PC-3 (cell line): ENCODE measurements around the gene LGALS13. TPM values are rescaled to one million over a fixed set of nuclear protein-coding genes. Genes with fewer than 3 reads are reported as not detected.

Experiments used
- ATAC-seq: fragments of 200-7000 bp; cut with Tn5 transposase; 2 replicates; pipeline ENCODE4 v1.9.1; 2020; ENCODE audit warnings: mild to moderate bottlenecking, moderate library complexity
- BruUV-seq: library from RNA; stranded (reverse); fragments of 400-500 nt; replicated peaks from 2 replicates; lab custom pipeline; 2021; lab: Mats Ljungman, UMichigan
- CTCF ChIA-PET: fragments of 300-600 bp; sonication (Branson Sonifier 250); formaldehyde crosslinking; loops from one replicate; lab custom pipeline; 2022; ENCODE audit warnings: antibody characterized with exemption; lab: Charles Lee
- POLR2A ChIA-PET: fragments of 300-600 bp; sonication (Branson Sonifier 250); formaldehyde crosslinking; loops from one replicate; lab custom pipeline; 2022; ENCODE audit warnings: antibody characterized with exemption; ENCODE audit not compliant: unreplicated experiment; lab: Charles Lee
- DNase-seq: peaks from one replicate; pipeline ENCODE4 v3.0.0-alpha.2; 2015
- H2AFZ ChIP-seq: fragments of 300-600 bp; sonication (generic); 2 replicates; pipeline ENCODE4 v1.6.0; 2016; ENCODE audit warnings: antibody characterized with exemption, low read length
- H3F3A ChIP-seq: fragments of 300-600 bp; sonication (generic); one replicate; pipeline ENCODE4 v1.6.0; 2017; ENCODE audit warnings: antibody characterized with exemption, low read length, control low read depth, mild to moderate bottlenecking; ENCODE audit not compliant: unreplicated experiment
- H3K27ac ChIP-seq: fragments of 300-600 bp; sonication (generic); 2 replicates; pipeline ENCODE4 v1.5.1; 2016; ENCODE audit warnings: mild to moderate bottlenecking, low read length
- H3K27me3 ChIP-seq: fragments of 300-600 bp; sonication (generic); 2 replicates; pipeline ENCODE4 v1.6.1; 2016; ENCODE audit warnings: low read length, mixed read lengths
- H3K36me3 ChIP-seq: fragments of 300-600 bp; sonication (generic); 2 replicates; pipeline ENCODE4 v1.6.1; 2016; ENCODE audit warnings: low read depth, mixed run types, low read length, mixed read lengths
- H3K4me1 ChIP-seq: fragments of 300-600 bp; sonication (generic); 2 replicates; pipeline ENCODE4 v1.5.1; 2016; ENCODE audit warnings: low read length; ENCODE audit not compliant: insufficient read depth
- H3K4me2 ChIP-seq: fragments of 300-600 bp; sonication (generic); 2 replicates; pipeline ENCODE4 v1.6.0; 2016; ENCODE audit warnings: low read length
- H3K4me3 ChIP-seq: fragments of 300-600 bp; sonication (generic); 2 replicates; pipeline ENCODE4 v1.5.1; 2016; ENCODE audit warnings: mild to moderate bottlenecking, low read length, mixed read lengths
- H3K79me2 ChIP-seq: fragments of 300-600 bp; sonication (generic); 2 replicates; pipeline ENCODE4 v1.6.1; 2017; ENCODE audit warnings: low read length, mixed read lengths
- H3K9ac ChIP-seq: fragments of 300-600 bp; sonication (generic); 2 replicates; pipeline ENCODE4 v1.6.0; 2016; ENCODE audit warnings: mild to moderate bottlenecking, low read length
- H3K9me2 ChIP-seq: fragments of 300-600 bp; sonication (generic); replicated peaks from 2 replicates; pipeline ENCODE4 v1.6.1; 2016; ENCODE audit warnings: mixed run types, low read length, mixed read lengths
- H3K9me3 ChIP-seq: fragments of 300-600 bp; sonication (generic); 2 replicates; pipeline ENCODE4 v1.6.1; 2016; ENCODE audit warnings: low read length, mixed read lengths
- H4K20me1 ChIP-seq: fragments of 300-600 bp; sonication (generic); 2 replicates; pipeline ENCODE4 v1.6.1; 2016; ENCODE audit warnings: low read length, mixed read lengths
- EZH2 ChIP-seq: fragments of 300-600 bp; sonication (generic); IDR thresholded peaks from one replicate; pipeline ENCODE4 v1.6.1; 2017; ENCODE audit warnings: antibody characterized with exemption, mild to moderate bottlenecking, low read length; ENCODE audit not compliant: unreplicated experiment
- EZH2phosphoT487 ChIP-seq: fragments of 300-600 bp; sonication (generic); IDR thresholded peaks from 2 replicates; pipeline ENCODE4 v1.6.1; 2018; ENCODE audit warnings: mild to moderate bottlenecking, antibody characterized with exemption, low read length, borderline replicate concordance
- intact Hi-C: fragments of 100-400 bp; cut with micrococcal nuclease; formaldehyde crosslinking; loops from 2 replicates; pipeline ENCODE4 v1.9.0; 2023
- total RNA-seq: library from RNA; depleted of rRNA; stranded (reverse); fragments of >200 nt; gene quantifications from 2 replicates; pipeline ENCODE4 v1.2.3, GENCODE V29; 2014
- TF ChIP-seq, protein P1 (sequence below): fragments of 300-600 bp; sonication (generic); conservative IDR thresholded peaks from 2 replicates; pipeline ENCODE4 v1.5.1; 2017; ENCODE audit warnings: antibody characterized with exemption, low read depth, mild to moderate bottlenecking, low read length

The LGALS13 gene
- total RNA-seq, 1 experiment from 2014 or later: not detected

DNA sequence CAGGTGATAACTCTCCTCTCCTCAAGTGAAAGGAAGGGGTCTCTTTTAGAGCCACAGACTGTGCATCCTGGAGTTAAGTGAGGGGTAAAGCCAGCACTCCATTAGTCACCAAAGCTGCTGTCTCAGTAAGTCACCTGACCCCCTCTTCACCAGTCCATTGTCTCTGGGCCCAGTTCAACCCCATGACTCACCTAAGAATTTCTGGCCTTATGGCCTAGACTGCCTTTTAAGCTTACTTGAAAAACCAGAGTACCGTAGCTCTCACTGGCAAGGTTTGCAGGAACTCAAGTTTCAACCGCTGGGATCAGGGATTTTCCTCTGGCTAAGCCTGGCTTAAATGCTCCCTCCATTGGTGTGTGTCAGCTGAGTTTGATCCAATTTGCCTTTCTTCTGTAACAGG, 38.9 kb upstream of the LGALS13 start:
- no peak overlapping the region for H3K9ac ChIP-seq
- TF ChIP-seq EZH2phosphoT487: no peak
- ATAC-seq (peak; percentile 64), DNase-seq (peak; percentile 85)
- ChIA-PET POLR2A (no interaction called here), CTCF (no interaction called here)
- intact Hi-C loops: no loop called here
- no peaks in the 10 kb centered on the region for H3K9me2 ChIP-seq
- no peaks in the 10 kb centered on the region for H3K9me3 ChIP-seq
- H2AFZ ChIP-seq: no peak overlapping the region
- BruUV-seq: no TSS peak
- H3K27me3 ChIP-seq: no peaks in the 10 kb centered on the region
- H3K36me3 ChIP-seq: no peaks in the 10 kb centered on the region
- no peaks in the 10 kb centered on the region for H3F3A ChIP-seq
- no peaks in the 10 kb centered on the region for H4K20me1 ChIP-seq
- H3K4me3 ChIP-seq: no peak overlapping the region
- H3K4me2 ChIP-seq: peak overlapping the region; percentile 54
- no peaks in the 10 kb centered on the region for H3K79me2 ChIP-seq
- H3K4me1 ChIP-seq: peaks cover 16% of the 10 kb centered on the region
- peak overlapping the region; percentile 47 for H3K27ac ChIP-seq

DNA sequence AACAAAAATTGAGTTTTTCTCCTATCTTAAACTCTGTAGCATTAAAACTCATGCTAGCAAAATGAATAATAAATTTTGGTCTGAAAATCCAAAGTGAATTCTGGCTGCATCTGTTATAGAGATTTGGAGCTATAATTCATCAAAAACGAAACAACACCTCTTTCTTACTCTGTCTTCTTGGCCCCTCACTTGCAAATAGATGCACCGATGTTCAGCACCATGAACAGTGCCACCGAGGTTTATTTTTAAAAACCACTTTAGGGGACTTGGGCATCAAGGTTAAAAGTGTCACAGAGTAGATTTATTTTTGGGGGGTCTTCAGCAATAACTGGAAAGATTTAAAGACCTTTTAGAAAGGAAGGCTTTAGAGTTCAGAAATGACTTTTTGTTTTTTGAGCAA, 36.3 kb upstream of the LGALS13 start:
- no peaks in the 10 kb centered on the region for H4K20me1 ChIP-seq
- no peak for ATAC-seq
- H3K9ac ChIP-seq: no peak overlapping the region
- H3K79me2 ChIP-seq: no peaks in the 10 kb centered on the region
- no peak for TF ChIP-seq EZH2
- no peak for TF ChIP-seq EZH2phosphoT487
- TF ChIP-seq, protein P1, sequence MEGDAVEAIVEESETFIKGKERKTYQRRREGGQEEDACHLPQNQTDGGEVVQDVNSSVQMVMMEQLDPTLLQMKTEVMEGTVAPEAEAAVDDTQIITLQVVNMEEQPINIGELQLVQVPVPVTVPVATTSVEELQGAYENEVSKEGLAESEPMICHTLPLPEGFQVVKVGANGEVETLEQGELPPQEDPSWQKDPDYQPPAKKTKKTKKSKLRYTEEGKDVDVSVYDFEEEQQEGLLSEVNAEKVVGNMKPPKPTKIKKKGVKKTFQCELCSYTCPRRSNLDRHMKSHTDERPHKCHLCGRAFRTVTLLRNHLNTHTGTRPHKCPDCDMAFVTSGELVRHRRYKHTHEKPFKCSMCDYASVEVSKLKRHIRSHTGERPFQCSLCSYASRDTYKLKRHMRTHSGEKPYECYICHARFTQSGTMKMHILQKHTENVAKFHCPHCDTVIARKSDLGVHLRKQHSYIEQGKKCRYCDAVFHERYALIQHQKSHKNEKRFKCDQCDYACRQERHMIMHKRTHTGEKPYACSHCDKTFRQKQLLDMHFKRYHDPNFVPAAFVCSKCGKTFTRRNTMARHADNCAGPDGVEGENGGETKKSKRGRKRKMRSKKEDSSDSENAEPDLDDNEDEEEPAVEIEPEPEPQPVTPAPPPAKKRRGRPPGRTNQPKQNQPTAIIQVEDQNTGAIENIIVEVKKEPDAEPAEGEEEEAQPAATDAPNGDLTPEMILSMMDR: no peak
- H3K27me3 ChIP-seq: no peaks in the 10 kb centered on the region
- no peak overlapping the region for H2AFZ ChIP-seq
- no peaks in the 10 kb centered on the region for H3K36me3 ChIP-seq
- no TSS peak for BruUV-seq
- no peak overlapping the region for H3K4me3 ChIP-seq
- ChIA-PET CTCF (interaction anchor here (0.5 kb wide), 1 partner anchor 190 kb away, joined by 3 read pairs; no protein-coding TSS in a partner anchor), POLR2A (no interaction called here)
- H3K4me1 ChIP-seq: peaks cover 15% of the 10 kb centered on the region
- H3K4me2 ChIP-seq: no peak overlapping the region
- H3K9me3 ChIP-seq: no peaks in the 10 kb centered on the region
- intact Hi-C loops: no loop called here
- no peaks in the 10 kb centered on the region for H3F3A ChIP-seq
- DNase-seq: no peak
- H3K9me2 ChIP-seq: no peaks in the 10 kb centered on the region
- H3K27ac ChIP-seq: no peak overlapping the region

DNA sequence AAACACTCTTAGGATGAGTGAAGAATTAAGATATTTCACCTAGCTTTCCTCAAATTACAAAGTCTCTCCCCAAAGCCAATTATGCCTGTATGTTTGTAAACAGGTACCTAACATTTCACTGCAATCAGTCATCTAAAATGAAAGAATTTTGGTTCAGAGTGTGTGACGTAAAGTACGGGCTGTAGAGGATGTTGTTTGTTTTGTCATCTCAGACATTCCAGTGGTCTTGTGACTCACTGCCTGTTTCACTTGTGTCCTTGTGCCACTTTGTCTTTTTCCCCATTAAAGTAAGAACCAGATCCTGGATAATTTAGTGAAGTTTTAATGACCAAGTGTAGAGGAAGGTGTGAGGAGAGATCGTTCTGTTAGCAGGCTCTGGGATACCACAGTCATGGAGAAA, 33.7 kb upstream of the LGALS13 start:
- Histone ChIP-seq H3K9ac (no peak overlapping the region), H3K79me2 (no peaks in the 10 kb centered on the region), H3K36me3 (no peaks in the 10 kb centered on the region), H3K27me3 (no peaks in the 10 kb centered on the region), H3F3A (no peaks in the 10 kb centered on the region), H2AFZ (no peak overlapping the region), H3K4me3 (no peak overlapping the region), H3K4me2 (0 out of 2 replicates have a peak overlapping the region, but pooled peaks have one; percentile 27), H3K9me2 (no peaks in the 10 kb centered on the region), H3K4me1 (peaks cover 6% of the 10 kb centered on the region), H4K20me1 (no peaks in the 10 kb centered on the region), H3K9me3 (no peaks in the 10 kb centered on the region), H3K27ac (no peak overlapping the region)
- no TSS peak for BruUV-seq
- peak; percentile 56 for DNase-seq
- ChIA-PET POLR2A (no interaction called here), CTCF (no interaction called here)
- intact Hi-C loops: no loop called here
- TF ChIP-seq EZH2 (no peak), EZH2phosphoT487 (no peak)
- TF ChIP-seq, protein P1: no peak
- no peak for ATAC-seq
